HEK293T (cell line): Measurements from ENCODE around the gene PKN1.

Experiments used
- BHLHE40 ChIP-seq: fragments of 450-650 bp; IDR thresholded peaks from 2 replicates; pipeline ENCODE4 v1.6.1; 2016; ENCODE audit warnings: mild to moderate bottlenecking, moderate library complexity, borderline replicate concordance
- L3MBTL2 ChIP-seq: fragments of 450-650 bp; conservative IDR thresholded peaks from 2 replicates; pipeline ENCODE4 v1.6.1; 2016; ENCODE audit warnings: mild to moderate bottlenecking
- SP1 ChIP-seq: fragments of 450-650 bp; IDR thresholded peaks from 2 replicates; pipeline ENCODE4 v1.6.1; 2017

GRCh38 chr19:14412996-14413692 lies 20.0 kb upstream of the PKN1 start:
- TF ChIP-seq SP1: no peak
- TF ChIP-seq L3MBTL2: no peak
- TF ChIP-seq BHLHE40: no peak
